Neuronal stem cell (in vitro differentiated cells): ENCODE results near the gene OR1C1.

Source experiments
- DNase-seq: peaks from one replicate; pipeline ENCODE4 v3.0.0-alpha.2; 2013; ENCODE audit warnings: low spot score
- H2AFZ ChIP-seq: one replicate; pipeline ENCODE4 v1.6.1; 2013; ENCODE audit warnings: mild to moderate bottlenecking, low read length, inconsistent platforms
- H2AK5ac ChIP-seq: 2 replicates; pipeline ENCODE4 v1.6.1; 2013; ENCODE audit warnings: low read depth, mild to moderate bottlenecking, inconsistent platforms, low read length, moderate library complexity, mixed read lengths
- H2BK120ac ChIP-seq: 2 replicates; pipeline ENCODE4 v1.6.1; 2013; ENCODE audit warnings: low read depth, mild to moderate bottlenecking, inconsistent platforms, low read length, moderate library complexity, mixed read lengths
- H2BK12ac ChIP-seq: one replicate; pipeline ENCODE4 v1.6.1; 2013; ENCODE audit warnings: low read length, inconsistent platforms
- H2BK15ac ChIP-seq: 2 replicates; pipeline ENCODE4 v1.6.1; 2013; ENCODE audit warnings: mild to moderate bottlenecking, low read length, inconsistent platforms, mixed read lengths
- H2BK5ac ChIP-seq: one replicate; pipeline ENCODE4 v1.6.1; 2013; ENCODE audit warnings: inconsistent platforms, mild to moderate bottlenecking, low read length, moderate library complexity
- H3K14ac ChIP-seq: one replicate; pipeline ENCODE4 v1.6.1; 2013; ENCODE audit warnings: low read length, inconsistent platforms
- H3K18ac ChIP-seq: 2 replicates; pipeline ENCODE4 v1.6.1; 2013; ENCODE audit warnings: low read length, inconsistent platforms
- H3K23ac ChIP-seq: 2 replicates; pipeline ENCODE4 v1.6.1; 2013; ENCODE audit warnings: low read depth, mild to moderate bottlenecking, mixed read lengths, low read length, inconsistent platforms; ENCODE audit not compliant: poor library complexity
- H3K27ac ChIP-seq: replicated peaks from 3 replicates; pipeline ENCODE4 v1.5.1; 2013; ENCODE audit warnings: low read length, inconsistent platforms
- H3K27me3 ChIP-seq, 3 experiments: 2 replicates each; pipeline ENCODE4 v1.6.1; 2013; ENCODE audit warnings: low read length in 3 of 3, mild to moderate bottlenecking in 2 of 3, inconsistent platforms in 1 of 3, low read depth in 1 of 3, mixed read lengths in 1 of 3, moderate library complexity in 1 of 3; ENCODE audit not compliant: control insufficient read depth in 3 of 3, insufficient read depth in 3 of 3
- H3K36me3 ChIP-seq, 2 donors: replicated peaks in 1 of 2; 2 replicates each; pipeline ENCODE4 v1.6.1; 2013; ENCODE audit warnings: low read length in 2 of 2; ENCODE audit not compliant: control insufficient read depth in 2 of 2, insufficient read depth in 2 of 2
- H3K4ac ChIP-seq: 2 replicates; pipeline ENCODE4 v1.6.1; 2013; ENCODE audit warnings: inconsistent platforms, mild to moderate bottlenecking, low read length, moderate library complexity
- H3K4me1 ChIP-seq, 2 donors: 1 replicate in 1 of 2; 2 replicates in 1 of 2; pipeline ENCODE4 v1.6.1; 2013; ENCODE audit warnings: low read length in 2 of 2, low read depth in 1 of 2; ENCODE audit not compliant: control insufficient read depth in 2 of 2, insufficient read depth in 1 of 2
- H3K4me2 ChIP-seq: one replicate; pipeline ENCODE4 v1.6.1; 2013; ENCODE audit warnings: mild to moderate bottlenecking, low read length, inconsistent platforms; ENCODE audit not compliant: insufficient read depth, poor library complexity, severe bottlenecking
- H3K4me3 ChIP-seq, 2 donors: 2 replicates each; pipeline ENCODE4 v1.5.1; 2013; ENCODE audit warnings: low read length in 2 of 2, mild to moderate bottlenecking in 2 of 2, inconsistent platforms in 1 of 2, moderate library complexity in 1 of 2
- H3K79me1 ChIP-seq: one replicate; pipeline ENCODE4 v1.6.1; 2013; ENCODE audit warnings: low read depth, mild to moderate bottlenecking, inconsistent platforms, low read length, moderate library complexity
- H3K9ac ChIP-seq: one replicate; pipeline ENCODE4 v1.6.1; 2013; ENCODE audit warnings: mild to moderate bottlenecking, low read depth, low read length, inconsistent platforms; ENCODE audit not compliant: poor library complexity
- H3K9me3 ChIP-seq, 2 donors: replicated peaks in 1 of 2; 2 replicates each; pipeline versions ENCODE3 to v1.6.1; 2013; ENCODE audit warnings: low read length in 2 of 2, mild to moderate bottlenecking in 2 of 2, inconsistent platforms in 1 of 2, low read depth in 1 of 2, mixed read lengths in 1 of 2, moderate library complexity in 1 of 2; ENCODE audit not compliant: control insufficient read depth in 2 of 2, insufficient read depth in 1 of 2
- H4K8ac ChIP-seq: one replicate; pipeline ENCODE4 v1.6.1; 2013; ENCODE audit warnings: low read depth, mild to moderate bottlenecking, inconsistent platforms, low read length, moderate library complexity
- H4K91ac ChIP-seq: one replicate; pipeline ENCODE4 v1.6.1; 2013; ENCODE audit warnings: low read length, low read depth, mild to moderate bottlenecking, inconsistent platforms; ENCODE audit not compliant: poor library complexity
- WGBS, 2 donors: extraction: QIAGEN DNeasy Blood & Tissue Kit; methylation state at CpG; one replicate each; pipeline ENCODE4 v1.1.7; 2013; ENCODE audit warnings: missing lambda C conversion rate in 2 of 2, mixed read lengths in 1 of 2; ENCODE audit not compliant: insufficient read length in 2 of 2, insufficient replicate concordance in 1 of 2; ENCODE audit errors: extremely low coverage in 2 of 2; 5-methylcytosine and 5-hydroxymethylcytosine counted together

OR1C1 gene

DNA sequence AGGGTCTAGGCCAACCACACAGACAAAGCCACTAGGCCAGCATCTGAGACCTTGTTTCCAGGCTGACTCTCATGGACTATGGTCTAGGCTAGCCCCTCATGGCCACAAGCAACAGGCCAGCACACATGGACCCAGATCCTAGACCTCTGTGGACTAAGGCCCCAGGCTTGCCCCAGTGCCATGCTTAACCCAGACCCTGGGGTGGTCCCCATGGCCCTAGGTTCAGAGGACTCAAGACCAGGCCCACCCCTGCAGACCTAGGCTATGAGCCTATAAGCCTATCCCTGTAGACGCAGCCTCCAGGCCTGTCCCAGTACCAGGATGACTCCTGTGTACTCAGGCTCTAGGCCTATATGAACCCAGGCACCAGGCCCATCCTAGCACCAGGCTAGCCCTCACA lies 10.5 kb downstream of the OR1C1 start:
- Histone ChIP-seq H2BK15ac (no peak overlapping the region), H3K79me1 (no peaks in the 10 kb centered on the region), H3K4ac (no peak overlapping the region), H3K4me3 (no peak overlapping the region), H3K9me3 (peaks cover 0 to 6% of the 10 kb centered on the region in 2 donors), H2AK5ac (no peak overlapping the region), H3K27ac (no peak overlapping the region), H4K91ac (no peak overlapping the region), H2BK5ac (no peak overlapping the region), H3K27me3 (no peaks in the 10 kb centered on the region), H3K14ac (no peak overlapping the region), H2BK12ac (no peak overlapping the region), H3K4me2 (no peak overlapping the region), H4K8ac (no peak overlapping the region), H3K4me1 (no peaks in the 10 kb centered on the region), H3K18ac (no peak overlapping the region), H3K9ac (no peak overlapping the region), H2BK120ac (no peak overlapping the region), H3K36me3 (no peaks in the 10 kb centered on the region), H3K23ac (no peak overlapping the region), H2AFZ (no peak overlapping the region)
- no CpG with 5 or more reads among the region's 1 CpG for WGBS, 2 donors
- DNase-seq, result no peak

DNA sequence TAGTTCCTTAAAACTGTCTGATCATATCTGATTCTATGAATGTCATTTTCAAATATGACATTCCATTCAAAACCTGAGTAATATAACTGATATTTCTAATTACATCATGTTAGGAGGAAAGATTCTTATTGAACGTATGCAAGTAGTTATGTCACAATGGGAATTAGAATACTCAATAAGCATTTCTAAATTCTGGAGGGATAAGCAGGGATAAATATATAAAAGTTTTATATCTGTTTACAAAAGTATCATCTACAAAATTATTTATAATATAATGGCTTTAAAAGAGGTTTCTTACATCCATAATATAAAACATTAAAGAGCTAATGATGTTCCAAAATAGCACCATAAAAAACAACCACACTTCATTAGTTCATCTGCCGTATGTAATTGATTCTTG lies 12.3 kb downstream of the OR1C1 start, which contains the start of gene OR14A2:
Gene OR14A2, minus strand, starts transcription at position 101 of the 400 bp plus-strand sequence.
- Histone ChIP-seq H3K9me3 (peaks cover 0 to 6% of the 10 kb centered on the region in 2 donors), H4K8ac (no peak within 1 kb of the TSS), H2BK120ac (no peak within 1 kb of the TSS), H2AFZ (no peak within 1 kb of the TSS), H3K4me2 (no peak within 1 kb of the TSS), H3K14ac (no peak within 1 kb of the TSS), H3K27me3 (no peaks in the 10 kb centered on the region), H3K23ac (no peak within 1 kb of the TSS), H3K4ac (no peak within 1 kb of the TSS), H3K4me1 (no peaks in the 10 kb centered on the region), H3K79me1 (no peaks in the 10 kb centered on the region), H3K4me3 (no peak within 1 kb of the TSS), H3K9ac (no peak within 1 kb of the TSS), H2BK5ac (no peak within 1 kb of the TSS), H2BK15ac (no peak within 1 kb of the TSS), H3K27ac (no peak within 1 kb of the TSS), H3K18ac (no peak within 1 kb of the TSS), H2BK12ac (no peak within 1 kb of the TSS), H2AK5ac (no peak within 1 kb of the TSS), H4K91ac (no peak within 1 kb of the TSS), H3K36me3 (no peaks in the 10 kb centered on the region)
- WGBS, 2 donors, result no CpG with 5 or more reads among the region's 2 CpGs
- no peak for DNase-seq

DNA sequence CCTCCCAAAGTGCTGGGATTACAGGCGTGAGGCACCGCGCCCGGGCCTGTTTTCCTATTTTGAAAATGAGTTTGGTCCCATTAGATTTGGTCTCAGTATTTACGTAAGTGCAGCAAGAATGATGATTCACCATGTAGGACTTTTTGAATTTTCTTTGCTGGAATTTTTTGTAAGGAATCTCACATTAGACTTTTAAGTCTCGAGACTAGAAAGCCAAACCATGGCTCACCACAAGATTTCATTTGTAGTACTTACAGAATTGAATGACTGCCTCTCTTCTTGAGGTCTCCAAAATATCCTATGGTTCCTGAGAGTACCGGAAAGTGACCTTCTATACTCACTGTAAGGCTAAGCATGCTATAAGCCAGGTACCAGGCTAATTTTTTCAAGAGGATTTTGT lies 12.7 kb downstream of the OR1C1 start:
- no peak overlapping the region for H2AK5ac ChIP-seq
- no peak overlapping the region for H3K23ac ChIP-seq
- no peak overlapping the region for H4K91ac ChIP-seq
- H3K4me1 ChIP-seq, result no peaks in the 10 kb centered on the region
- no peak overlapping the region for H4K8ac ChIP-seq
- H3K4ac ChIP-seq, result no peak overlapping the region
- no peak overlapping the region for H3K18ac ChIP-seq
- no peak for DNase-seq
- no peak overlapping the region for H3K14ac ChIP-seq
- no peak overlapping the region for H2AFZ ChIP-seq
- H2BK120ac ChIP-seq, result no peak overlapping the region
- no peak overlapping the region for H3K4me2 ChIP-seq
- H3K9me3 ChIP-seq, result peaks cover 0 to 6% of the 10 kb centered on the region in 2 donors
- H2BK5ac ChIP-seq, result no peak overlapping the region
- no peak overlapping the region for H2BK12ac ChIP-seq
- H3K4me3 ChIP-seq, result no peak overlapping the region
- no peak overlapping the region for H2BK15ac ChIP-seq
- H3K36me3 ChIP-seq, result no peaks in the 10 kb centered on the region
- no peak overlapping the region for H3K9ac ChIP-seq
- H3K79me1 ChIP-seq, result no peaks in the 10 kb centered on the region
- H3K27me3 ChIP-seq, result no peaks in the 10 kb centered on the region
- no peak overlapping the region for H3K27ac ChIP-seq
- no CpG with 5 or more reads among the region's 7 CpGs for WGBS, 2 donors

- H2AFZ ChIP-seq, result no peak overlapping the region
- no peak overlapping the region for H3K18ac ChIP-seq
- H3K4me2 ChIP-seq, result no peak overlapping the region
- no peak overlapping the region for H3K23ac ChIP-seq
- H3K4me3 ChIP-seq, result no peak overlapping the region
- H2BK5ac ChIP-seq, result no peak overlapping the region
- H3K27ac ChIP-seq, result no peak overlapping the region
- H2BK12ac ChIP-seq, result no peak overlapping the region
- H4K8ac ChIP-seq, result no peak overlapping the region
- no peak overlapping the region for H2BK120ac ChIP-seq
- H3K4ac ChIP-seq, result no peak overlapping the region
- no CpG with 5 or more reads among the region's 3 CpGs for WGBS, 2 donors
- H3K9ac ChIP-seq, result no peak overlapping the region
- H3K4me1 ChIP-seq, result no peaks in the 10 kb centered on the region
- H3K9me3 ChIP-seq, result peaks cover 0 to 6% of the 10 kb centered on the region in 2 donors
- no peaks in the 10 kb centered on the region for H3K27me3 ChIP-seq
- H3K79me1 ChIP-seq, result no peaks in the 10 kb centered on the region
- H4K91ac ChIP-seq, result no peak overlapping the region
- H3K36me3 ChIP-seq, result no peaks in the 10 kb centered on the region
- no peak for DNase-seq
- no peak overlapping the region for H2AK5ac ChIP-seq
- H3K14ac ChIP-seq, result no peak overlapping the region
- H2BK15ac ChIP-seq, result no peak overlapping the region
Observed at GRCh38 chr1:247746391-247746935, 13.9 kb downstream of the OR1C1 start.
